ENCODE results near the gene MAP1B.

The MAP1B gene

GRCh38 chr5:72199681-72200080 is 92.4 kb downstream of the MAP1B start:
- DNase-seq (ENCODE audit: insufficient read length, low spot score) (no peak), FAIRE-seq (no peak)
- TF ChIP-seq CTCF (IDR thresholded peaks at IDR 0.05; ENCODE audit: insufficient read depth, missing control alignments), result no peak

- no peak for TF ChIP-seq CTCF (IDR thresholded peaks at IDR 0.05; ENCODE audit: insufficient read depth, missing control alignments)
- peak; percentile 33 for DNase-seq (ENCODE audit: insufficient read length, low spot score)
- peak; percentile 81 for FAIRE-seq
Observed at GRCh38 chr5:72202331-72202825, 95.1 kb downstream of the MAP1B start.

GRCh38 chr5:72203251-72203845 is 96.1 kb downstream of the MAP1B start:
- peak; percentile 44 for FAIRE-seq

GRCh38 chr5:72204946-72205345 is 97.7 kb downstream of the MAP1B start:
- FAIRE-seq, result no peak
- TF ChIP-seq CTCF (IDR thresholded peaks at IDR 0.05; ENCODE audit: insufficient read depth, missing control alignments), result no peak

More at GRCh38 chr5:72203251-72203845, 96.1 kb downstream of the MAP1B start:
- TF ChIP-seq CTCF (IDR thresholded peaks at IDR 0.05; ENCODE audit: insufficient read depth, missing control alignments), result no peak
- DNase-seq (ENCODE audit: insufficient read length, low spot score), result no peak

GRCh38 chr5:72205431-72206009 is 98.2 kb downstream of the MAP1B start:
- DNase-seq (ENCODE audit: insufficient read length, low spot score) (no peak), FAIRE-seq (no peak)
- no peak for TF ChIP-seq CTCF (IDR thresholded peaks at IDR 0.05; ENCODE audit: insufficient read depth, missing control alignments)

More at GRCh38 chr5:72204946-72205345, 97.7 kb downstream of the MAP1B start:
- no peak for DNase-seq (ENCODE audit: insufficient read length, low spot score)

- no peak for FAIRE-seq
- DNase-seq (ENCODE audit: insufficient read length, low spot score), result no peak
- TF ChIP-seq CTCF (IDR thresholded peaks at IDR 0.05; ENCODE audit: insufficient read depth, missing control alignments), result no peak
Observed at GRCh38 chr5:72206160-72206559, 98.9 kb downstream of the MAP1B start.

- FAIRE-seq (no peak), DNase-seq (ENCODE audit: insufficient read length, low spot score) (no peak)
- no peak for TF ChIP-seq CTCF (IDR thresholded peaks at IDR 0.05; ENCODE audit: insufficient read depth, missing control alignments)
Observed at GRCh38 chr5:72206994-72207393, 99.7 kb downstream of the MAP1B start.

All from D721Med (cell line).